GM21576 (cell line): ENCODE data around the gene KRT1.

Experiments
- ATAC-seq: cut with Tn5 transposase; IDR thresholded peaks from one replicate; pipeline ENCODE4 v1.9.1; 2021; ENCODE audit warnings: mild to moderate bottlenecking, moderate library complexity; ENCODE audit not compliant: unreplicated experiment

Gene KRT1

GRCh38 chr12:52699373-52699772, 19.2 kb upstream of the KRT1 start:
- ATAC-seq = no peak

GRCh38 chr12:52698651-52699340, 18.6 kb upstream of the KRT1 start:
- no peak for ATAC-seq

- ATAC-seq = no peak
These were observed 16.9 kb upstream of the KRT1 start for GRCh38 chr12:52697058-52697582.

GRCh38 chr12:52696588-52696987, 16.4 kb upstream of the KRT1 start:
- ATAC-seq = no peak

GRCh38 chr12:52695039-52695438, 14.8 kb upstream of the KRT1 start:
- ATAC-seq = no peak

- ATAC-seq = no peak
These were observed 13.9 kb upstream of the KRT1 start for GRCh38 chr12:52694151-52694550.

- ATAC-seq = no peak
These were observed 13.1 kb upstream of the KRT1 start for GRCh38 chr12:52693261-52693660.

GRCh38 chr12:52692254-52692653, 12.0 kb upstream of the KRT1 start:
- ATAC-seq = no peak

GRCh38 chr12:52691841-52692150, 11.6 kb upstream of the KRT1 start:
- no peak for ATAC-seq

GRCh38 chr12:52691076-52691840, 11.1 kb upstream of the KRT1 start:
- no peak for ATAC-seq

- ATAC-seq = no peak
These were observed 10.3 kb upstream of the KRT1 start for GRCh38 chr12:52690351-52691075.

- no peak for ATAC-seq
These were observed 9.7 kb upstream of the KRT1 start for GRCh38 chr12:52689936-52690335.

GRCh38 chr12:52689239-52689638, 9.0 kb upstream of the KRT1 start:
- ATAC-seq = no peak

- no peak for ATAC-seq
These were observed 8.3 kb upstream of the KRT1 start for GRCh38 chr12:52688481-52688880.

GRCh38 chr12:52687497-52688385, 7.5 kb upstream of the KRT1 start:
- no peak for ATAC-seq

GRCh38 chr12:52686756-52687487, 6.7 kb upstream of the KRT1 start:
- no peak for ATAC-seq

- no peak for ATAC-seq
These were observed 5.9 kb upstream of the KRT1 start for GRCh38 chr12:52686063-52686462.

- ATAC-seq = no peak
These were observed 5.2 kb upstream of the KRT1 start for GRCh38 chr12:52685406-52685890.

GRCh38 chr12:52684431-52684830, 4.2 kb upstream of the KRT1 start:
- ATAC-seq = no peak
